Kidney epithelial cell (primary cell): ENCODE measurements around the gene DUSP3. TPM values are rescaled to one million over a fixed set of nuclear protein-coding genes. Genes with fewer than 3 reads are reported as not detected.

Source experiments
- DNase-seq: peaks from one replicate; pipeline ENCODE4 v3.0.0-alpha.2; 2010; ENCODE audit warnings: low read depth
- H3K27me3 ChIP-seq: 2 replicates; pipeline ENCODE4 v1.6.0; 2011; ENCODE audit warnings: low read length; ENCODE audit not compliant: control insufficient read depth, insufficient read depth
- H3K36me3 ChIP-seq: 2 replicates; pipeline ENCODE4 v1.5.1; 2011; ENCODE audit warnings: low read length; ENCODE audit not compliant: control insufficient read depth, insufficient read depth
- H3K4me3 ChIP-seq: 2 replicates; pipeline ENCODE4 v1.5.1; 2011; ENCODE audit warnings: low read depth, mild to moderate bottlenecking, control low read depth, low read length
- CTCF ChIP-seq: IDR thresholded peaks from 2 replicates; pipeline ENCODE4 v1.5.1; 2011; ENCODE audit warnings: mild to moderate bottlenecking, moderate library complexity, low read length, control low read depth, inconsistent platforms; ENCODE audit not compliant: insufficient read depth, poor library complexity, severe bottlenecking
- total RNA-seq: library from RNA; depleted of rRNA; stranded (reverse); fragments of >200 nt; gene quantifications from 2 replicates; pipeline ENCODE4 v1.2.3, GENCODE V29; 2015

Gene DUSP3
- total RNA-seq, 1 donor from 2014 or later = 117 TPM

- Histone ChIP-seq H3K4me3 (no peak overlapping the region), H3K27me3 (no peaks in the 10 kb centered on the region), H3K36me3 (peaks cover 2% of the 10 kb centered on the region)
- no peak for DNase-seq
- no peak for TF ChIP-seq CTCF
These were observed 31.5 kb upstream of the DUSP3 start for GRCh38 chr17:43810226-43810715.

GRCh38 chr17:43809121-43809520 is 30.3 kb upstream of the DUSP3 start:
- Histone ChIP-seq H3K36me3 (peaks cover 2% of the 10 kb centered on the region), H3K27me3 (no peaks in the 10 kb centered on the region), H3K4me3 (no peak overlapping the region)
- no peak for TF ChIP-seq CTCF
- no peak for DNase-seq

- Histone ChIP-seq H3K4me3 (no peak overlapping the region), H3K27me3 (no peaks in the 10 kb centered on the region), H3K36me3 (no peaks in the 10 kb centered on the region)
- TF ChIP-seq CTCF = no peak
- DNase-seq = no peak
These were observed 29.3 kb upstream of the DUSP3 start for GRCh38 chr17:43808076-43808475.

- DNase-seq = no peak
- Histone ChIP-seq H3K36me3 (no peaks in the 10 kb centered on the region), H3K4me3 (no peak overlapping the region), H3K27me3 (no peaks in the 10 kb centered on the region)
- no peak for TF ChIP-seq CTCF
These were observed 26.3 kb upstream of the DUSP3 start for GRCh38 chr17:43805117-43805516.

- H3K36me3 ChIP-seq = no peaks in the 10 kb centered on the region
- no peak for TF ChIP-seq CTCF
- no peaks in the 10 kb centered on the region for H3K27me3 ChIP-seq
- DNase-seq = no peak
- H3K4me3 ChIP-seq = no peak overlapping the region
These were observed 25.0 kb upstream of the DUSP3 start for GRCh38 chr17:43803758-43804157.

- no peaks in the 10 kb centered on the region for H3K27me3 ChIP-seq
- no peak overlapping the region for H3K4me3 ChIP-seq
- TF ChIP-seq CTCF = no peak
- H3K36me3 ChIP-seq = no peaks in the 10 kb centered on the region
- no peak for DNase-seq
These were observed 23.1 kb upstream of the DUSP3 start for GRCh38 chr17:43801844-43802243.
